ENCODE measurements around the gene CDK8. TPM values are rescaled to one million over a fixed set of nuclear protein-coding genes. Genes with fewer than 3 reads are reported as not detected.

Gene CDK8
- total RNA-seq, 1 experiment from 2014 or later: 35.1 TPM

- no peaks in the 10 kb centered on the region for H3K27me3 Mint-ChIP-seq (ENCODE audit: insufficient read depth, unreplicated experiment)
- ChIA-PET CTCF (no interaction called here), POLR2A (no interaction called here)
Measured at GRCh38 chr13:26262156-26262555, 8.2 kb downstream of the CDK8 start.

GRCh38 chr13:26266311-26266710 is 12.4 kb downstream of the CDK8 start:
- intact Hi-C loops (cut with micrococcal nuclease; ENCODE audit: unreplicated experiment): no loop called here
- Histone ChIP-seq H3K36me3 (ENCODE audit: control insufficient read depth, insufficient read depth, low read length) (no peaks in the 10 kb centered on the region), H3K4me3 (ENCODE audit: low read depth, low read length) (no peak overlapping the region), H3K4me1 (no peaks in the 10 kb centered on the region), H3K27me3 (replicated peaks; ENCODE audit: control insufficient read depth, insufficient read depth, low read length) (no peaks in the 10 kb centered on the region), H3K9me3 (no peaks in the 10 kb centered on the region)
- H3K4me3 Mint-ChIP-seq (ENCODE audit: unreplicated experiment): no peak overlapping the region
- ChIA-PET CTCF (interaction anchor here (1.2 kb wide), 1 partner anchor 15 kb away, joined by 3 read pairs; no protein-coding TSS in a partner anchor), POLR2A (no interaction called here)
- no peak overlapping the region for H3K27ac Mint-ChIP-seq (ENCODE audit: unreplicated experiment)
- H3K27me3 Mint-ChIP-seq (ENCODE audit: insufficient read depth, unreplicated experiment): no peaks in the 10 kb centered on the region
- no peak for DNase-seq
- no TSS peak for BruUV-seq (replicated peaks)
- no peaks in the 10 kb centered on the region for H3K9me3 Mint-ChIP-seq (ENCODE audit: unreplicated experiment)
- H3K36me3 Mint-ChIP-seq (ENCODE audit: insufficient read depth, unreplicated experiment): no peaks in the 10 kb centered on the region
- peaks cover 11% of the 10 kb centered on the region for H3K4me1 Mint-ChIP-seq (ENCODE audit: low read depth, unreplicated experiment)
- no peak for TF ChIP-seq CTCF (IDR thresholded peaks at IDR 0.05; ENCODE audit: insufficient read depth in 1 of 2, low read depth in 1 of 2, low read length in 1 of 2, severe bottlenecking in 1 of 2, unreplicated experiment in 1 of 2)

More at GRCh38 chr13:26262156-26262555, 8.2 kb downstream of the CDK8 start:
- Histone ChIP-seq H3K27me3 (replicated peaks; ENCODE audit: control insufficient read depth, insufficient read depth, low read length) (no peaks in the 10 kb centered on the region), H3K36me3 (ENCODE audit: control insufficient read depth, insufficient read depth, low read length) (no peaks in the 10 kb centered on the region), H3K4me1 (no peaks in the 10 kb centered on the region), H3K4me3 (ENCODE audit: low read depth, low read length) (no peak overlapping the region), H3K9me3 (no peaks in the 10 kb centered on the region)
- Mint-ChIP-seq H3K4me1 (ENCODE audit: low read depth, unreplicated experiment) (peaks cover 23% of the 10 kb centered on the region), H3K9me3 (ENCODE audit: unreplicated experiment) (no peaks in the 10 kb centered on the region), H3K27ac (ENCODE audit: unreplicated experiment) (no peak overlapping the region), H3K4me3 (ENCODE audit: unreplicated experiment) (no peak overlapping the region), H3K36me3 (ENCODE audit: insufficient read depth, unreplicated experiment) (no peaks in the 10 kb centered on the region)
- DNase-seq: no peak
- BruUV-seq (replicated peaks): no TSS peak
- intact Hi-C loops (cut with micrococcal nuclease; ENCODE audit: unreplicated experiment): no loop called here
- TF ChIP-seq CTCF (IDR thresholded peaks at IDR 0.05; ENCODE audit: insufficient read depth in 1 of 2, low read depth in 1 of 2, low read length in 1 of 2, severe bottlenecking in 1 of 2, unreplicated experiment in 1 of 2): no peak

- Histone ChIP-seq H3K4me1 (no peaks in the 10 kb centered on the region), H3K4me3 (ENCODE audit: low read depth, low read length) (no peak overlapping the region), H3K9me3 (no peaks in the 10 kb centered on the region), H3K27me3 (replicated peaks; ENCODE audit: control insufficient read depth, insufficient read depth, low read length) (no peaks in the 10 kb centered on the region), H3K36me3 (ENCODE audit: control insufficient read depth, insufficient read depth, low read length) (no peaks in the 10 kb centered on the region)
- Mint-ChIP-seq H3K36me3 (ENCODE audit: insufficient read depth, unreplicated experiment) (no peaks in the 10 kb centered on the region), H3K9me3 (ENCODE audit: unreplicated experiment) (no peaks in the 10 kb centered on the region), H3K27ac (ENCODE audit: unreplicated experiment) (no peak overlapping the region), H3K4me3 (ENCODE audit: unreplicated experiment) (no peak overlapping the region), H3K27me3 (ENCODE audit: insufficient read depth, unreplicated experiment) (no peaks in the 10 kb centered on the region), H3K4me1 (ENCODE audit: low read depth, unreplicated experiment) (peaks cover 10% of the 10 kb centered on the region)
- POLR2A ChIA-PET: no interaction called here
- BruUV-seq (replicated peaks): no TSS peak
- intact Hi-C loops (cut with micrococcal nuclease; ENCODE audit: unreplicated experiment): no loop called here
- CTCF ChIA-PET: interaction anchor here (1.5 kb wide), 1 partner anchor 428 kb away, joined by 4 read pairs; no protein-coding TSS in a partner anchor
- DNase-seq: no peak
- TF ChIP-seq CTCF (IDR thresholded peaks at IDR 0.05; ENCODE audit: insufficient read depth in 1 of 2, low read depth in 1 of 2, low read length in 1 of 2, severe bottlenecking in 1 of 2, unreplicated experiment in 1 of 2): no peak
Measured at GRCh38 chr13:26270707-26271106, 16.8 kb downstream of the CDK8 start.
